T-helper 2 cell (primary cell): Measurements from ENCODE around the gene SLC25A34.

Source experiments
- DNase-seq, 5 experiments: peaks; one replicate each; pipeline versions ENCODE4 v3.0.0 to v3.0.0-alpha.2; 2012 to 2022

Gene SLC25A34

GRCh38 chr1:15733726-15734226 lies 2.3 kb upstream of the SLC25A34 start:
- no peak for DNase-seq

DNA sequence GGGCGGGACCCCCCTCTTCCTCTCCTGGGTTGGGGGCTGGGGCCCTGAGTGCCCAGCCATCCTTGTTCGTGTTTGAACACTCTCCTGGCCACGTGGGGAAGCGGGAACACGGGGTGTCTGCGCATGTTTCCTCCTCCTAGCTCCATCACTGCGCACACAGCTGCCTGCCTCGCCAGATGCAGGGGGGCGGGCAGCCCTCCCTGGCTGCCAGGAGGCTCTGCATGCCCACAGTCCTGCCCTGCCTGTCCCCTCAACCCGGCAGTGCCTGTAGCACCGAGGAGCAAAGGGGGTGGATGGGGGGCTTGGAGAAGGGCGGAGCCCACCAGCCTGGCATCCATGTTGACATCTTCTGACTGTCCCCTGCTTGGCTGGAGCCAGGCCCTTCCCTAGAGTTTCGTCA lies 1.8 kb upstream of the SLC25A34 start:
- DNase-seq, result no peak

DNA sequence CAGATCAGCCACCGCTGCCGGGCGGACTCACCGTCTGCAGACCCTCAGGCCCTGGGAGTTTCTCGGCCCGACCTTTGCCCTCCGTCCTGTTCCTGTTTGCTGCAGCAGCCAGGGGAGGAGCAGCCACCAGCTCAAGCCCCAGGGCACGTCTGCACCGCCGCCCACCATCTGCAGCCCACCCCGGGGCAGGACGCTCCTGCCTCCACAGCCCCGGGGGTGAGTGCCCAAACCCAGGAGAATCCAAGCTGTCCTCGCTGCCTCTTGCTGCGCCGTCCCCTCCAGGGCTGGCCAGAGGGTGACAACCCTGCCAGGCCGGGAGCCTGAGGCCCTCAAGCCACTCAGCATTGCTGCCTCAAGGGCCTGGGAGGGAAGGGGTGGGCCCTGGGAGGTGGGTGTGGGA lies 1.2 kb upstream of the SLC25A34 start:
- DNase-seq, result no peak

GRCh38 chr1:15735304-15736037 lies 587 bp upstream of the SLC25A34 start:
- DNase-seq, result no peak

DNA sequence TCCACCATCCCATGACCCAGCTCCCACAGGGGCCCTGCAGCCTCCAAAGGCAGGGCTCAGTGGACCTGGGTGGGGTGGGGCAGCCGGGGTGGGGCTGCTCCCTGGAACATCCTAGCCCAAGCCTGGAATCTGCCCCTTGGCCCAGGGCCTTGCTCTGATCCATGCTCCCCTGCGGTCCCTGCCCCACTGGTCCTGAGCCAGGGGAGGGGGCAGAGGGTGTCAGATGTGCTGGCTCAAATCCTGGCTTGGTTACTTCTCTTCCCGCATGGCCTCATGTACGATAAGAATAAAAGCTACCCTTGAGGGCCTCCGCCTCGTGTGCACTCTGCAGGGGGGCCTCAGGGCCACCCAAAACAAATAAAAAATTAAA lies 819 bp downstream of the SLC25A34 start:
- DNase-seq, result no peak

GRCh38 chr1:15737324-15738319 lies 1.6 kb downstream of the SLC25A34 start:
- no peak for DNase-seq

- DNase-seq, result no peak
Measured at GRCh38 chr1:15738416-15739113, 2.5 kb downstream of the SLC25A34 start.

DNA sequence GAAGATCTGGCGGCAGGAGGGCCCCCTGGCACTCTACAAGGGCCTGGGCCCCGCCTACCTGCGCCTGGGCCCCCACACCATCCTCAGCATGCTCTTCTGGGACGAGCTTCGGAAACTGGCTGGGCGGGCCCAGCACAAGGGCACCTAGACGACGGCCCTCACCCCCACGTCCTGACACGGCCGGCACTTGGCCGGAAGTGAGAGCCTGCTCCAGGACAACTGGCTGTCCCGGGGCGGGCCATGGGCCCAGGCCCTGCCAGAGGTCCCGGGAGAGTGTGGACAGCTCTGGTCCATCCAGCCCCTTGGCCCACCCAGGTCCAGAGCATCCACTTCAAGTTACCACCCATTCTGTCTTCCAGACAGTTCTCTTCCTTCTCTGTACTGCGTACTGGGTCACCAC lies 3.2 kb downstream of the SLC25A34 start:
- DNase-seq, result no peak

- no peak for DNase-seq
Measured at GRCh38 chr1:15739745-15740144, 3.7 kb downstream of the SLC25A34 start.

DNA sequence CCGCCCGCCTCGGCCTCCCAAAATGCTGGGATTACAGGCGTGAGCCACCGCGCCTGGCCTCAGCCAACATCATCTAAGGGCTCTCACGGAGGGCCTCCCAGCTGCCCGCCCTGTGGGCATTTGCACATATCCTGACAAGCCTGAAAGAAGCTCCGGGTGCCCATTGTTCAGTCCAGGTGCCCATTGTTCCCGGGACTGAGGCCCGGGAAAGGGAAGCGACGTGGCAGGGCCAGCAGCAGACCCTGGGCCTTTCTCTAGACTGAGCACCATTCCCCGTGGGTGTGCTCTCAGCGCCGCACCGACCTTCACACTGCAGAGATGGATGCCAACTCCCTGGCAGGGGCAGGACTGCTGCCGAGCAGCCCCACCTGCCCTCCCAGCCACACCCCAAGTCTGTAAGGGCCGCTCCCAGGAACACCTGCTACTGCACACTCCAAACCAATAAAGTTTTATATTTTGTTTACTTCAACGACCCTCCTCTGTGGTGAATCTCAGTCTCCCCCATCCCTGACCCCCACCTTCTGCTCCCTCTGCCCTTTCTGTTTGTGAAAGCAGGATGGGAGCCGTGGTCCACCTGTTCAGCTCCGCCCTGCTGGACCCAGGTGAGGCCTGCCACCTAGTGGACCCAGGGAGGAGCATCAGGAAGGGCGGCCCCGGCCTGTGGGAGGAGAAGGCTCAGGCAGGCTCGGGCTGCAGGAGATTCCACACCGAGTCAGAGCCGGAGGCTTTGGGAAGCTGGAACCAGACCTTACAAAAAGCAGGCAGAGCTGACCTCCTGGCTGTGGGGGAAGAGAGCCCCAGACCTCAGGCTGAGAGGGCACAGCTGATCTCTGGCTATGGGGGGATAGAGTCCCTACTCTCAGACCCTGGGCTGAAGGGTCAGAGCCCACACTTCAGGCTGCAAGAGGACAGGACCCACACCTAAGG lies 5.1 kb downstream of the SLC25A34 start:
- peak in 4 of 5 experiments; percentile 24 to 68 (median 44) for DNase-seq

GRCh38 chr1:15742339-15742801 lies 6.3 kb downstream of the SLC25A34 start, which contains the start of gene TMEM82:
Gene TMEM82, plus strand, starts transcription at chr1:15742499. Its CDS starts 61 bp downstream, at chr1:15742560.
- DNase-seq, result no peak

GRCh38 chr1:15744122-15744679 lies 8.1 kb downstream of the SLC25A34 start:
- DNase-seq, result no peak

DNA sequence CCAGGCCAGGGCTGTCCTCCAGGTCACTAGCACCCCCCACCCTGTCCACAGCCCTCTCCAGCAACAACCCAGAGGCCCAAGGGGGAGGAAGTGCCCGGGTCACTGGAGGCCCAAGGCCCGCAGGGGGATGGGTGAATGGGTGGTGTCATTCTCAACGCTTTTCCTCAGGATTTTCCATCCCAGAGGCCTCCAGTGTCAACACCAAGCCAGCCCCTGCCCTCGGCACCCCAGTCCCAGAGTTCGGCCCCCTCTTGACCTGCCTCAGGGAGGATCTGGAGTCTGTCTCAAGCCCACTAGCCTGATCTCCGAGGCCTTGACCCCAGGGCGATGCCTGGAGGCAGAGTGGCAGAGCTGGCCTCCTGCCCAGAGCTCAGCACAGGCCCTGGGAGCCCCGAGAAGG lies 11.3 kb downstream of the SLC25A34 start:
- DNase-seq, result no peak

DNA sequence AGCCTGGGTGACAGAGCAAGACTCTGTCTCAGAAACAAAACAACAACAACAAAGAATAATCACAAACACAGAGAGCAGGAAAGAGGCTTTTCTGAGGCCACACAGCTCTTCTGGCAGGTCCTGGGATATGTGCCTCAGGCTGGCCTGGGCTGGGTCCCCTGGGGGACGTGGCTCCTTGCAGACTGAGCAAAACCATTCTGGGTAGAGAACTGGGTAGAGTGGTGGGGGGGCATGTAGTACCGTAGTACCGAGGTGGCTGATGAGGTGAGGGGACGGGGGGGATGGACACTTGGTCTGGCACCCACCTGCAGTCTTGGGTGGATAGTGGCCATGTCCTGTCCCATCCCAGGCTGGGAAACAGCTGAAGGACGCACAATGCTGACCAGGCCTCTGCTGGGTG lies 12.2 kb downstream of the SLC25A34 start:
- DNase-seq, result no peak

DNA sequence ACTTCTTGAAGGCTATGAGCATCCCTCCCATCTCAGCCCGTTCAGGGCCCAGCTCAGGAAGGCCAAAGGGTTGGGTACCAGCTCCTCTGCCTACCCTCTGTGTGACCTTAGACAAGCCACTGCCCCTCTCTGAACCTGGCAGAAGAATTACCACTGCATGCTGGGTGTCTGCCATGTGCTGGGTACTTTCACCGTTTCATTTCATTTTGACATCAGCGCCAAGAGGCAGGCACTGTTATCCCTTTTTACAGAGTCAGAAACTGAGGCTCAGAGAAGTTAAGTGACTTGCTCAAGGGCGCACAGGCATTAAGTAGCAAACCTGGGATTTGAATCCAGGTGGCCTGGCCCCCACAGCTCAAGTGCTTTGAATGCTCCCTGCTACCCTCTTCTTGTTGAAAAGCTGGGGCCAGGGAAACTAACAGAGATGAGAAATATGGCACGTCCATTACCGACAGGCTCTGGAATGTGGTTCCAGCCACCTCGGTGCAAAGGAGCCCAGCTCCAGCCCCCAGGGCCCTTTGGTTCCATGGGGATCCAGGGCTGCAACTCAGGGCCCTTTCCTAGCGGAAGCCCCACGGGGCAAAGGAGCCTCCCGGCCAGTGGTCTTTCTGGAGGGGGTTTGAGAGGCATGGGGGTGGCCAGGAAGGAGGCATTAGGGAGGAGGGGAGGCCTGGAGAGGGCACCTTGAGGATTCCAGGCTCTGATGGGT lies 12.8 kb downstream of the SLC25A34 start:
- no peak for DNase-seq

DNA sequence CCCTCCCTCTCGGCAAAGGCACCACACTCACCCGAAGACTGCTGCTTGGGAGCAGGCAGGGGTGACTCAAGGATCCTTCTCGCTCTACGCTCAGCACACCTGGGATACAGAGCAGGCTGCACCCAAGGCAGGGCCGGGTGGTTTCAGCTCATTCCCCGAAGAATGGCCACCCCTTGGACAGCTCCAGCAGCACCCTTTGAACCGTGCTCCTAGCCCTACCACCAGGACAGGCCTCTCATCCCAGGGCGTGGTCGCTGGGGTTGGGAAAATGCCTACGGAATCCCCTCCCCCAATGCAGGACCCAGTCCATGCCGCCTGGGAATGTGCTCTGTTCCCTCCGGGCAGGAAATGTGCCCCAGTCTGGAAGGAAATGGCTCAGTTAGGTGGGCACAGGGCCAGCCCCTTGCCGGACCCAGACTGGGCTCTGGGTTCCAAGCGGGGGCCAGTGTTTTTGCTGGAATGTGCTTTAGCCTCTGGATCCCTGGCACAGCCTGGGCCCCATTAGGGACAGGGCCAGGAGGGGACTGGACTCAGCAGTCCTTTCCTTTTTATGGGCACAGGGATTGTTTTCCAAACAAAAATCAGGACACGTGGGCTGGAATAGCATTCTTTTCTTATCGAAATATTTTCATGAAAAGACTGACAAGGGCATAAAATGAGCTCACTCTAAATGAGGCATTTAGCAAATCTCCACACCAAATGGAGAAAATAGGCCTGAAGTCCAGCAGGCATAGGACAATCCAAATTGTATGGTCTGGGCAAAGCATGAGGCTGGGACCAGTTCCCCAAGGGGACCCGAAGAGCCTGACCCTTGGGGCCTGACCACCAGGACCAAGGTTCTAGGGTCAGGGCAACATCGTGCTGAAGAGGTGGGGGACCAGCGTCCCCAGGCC lies 13.6 kb downstream of the SLC25A34 start:
- DNase-seq, result no peak

GRCh38 chr1:15750924-15751323 lies 14.9 kb downstream of the SLC25A34 start:
- DNase-seq, result no peak

- no peak for DNase-seq
Measured at GRCh38 chr1:15751717-15752116, 15.7 kb downstream of the SLC25A34 start.

DNA sequence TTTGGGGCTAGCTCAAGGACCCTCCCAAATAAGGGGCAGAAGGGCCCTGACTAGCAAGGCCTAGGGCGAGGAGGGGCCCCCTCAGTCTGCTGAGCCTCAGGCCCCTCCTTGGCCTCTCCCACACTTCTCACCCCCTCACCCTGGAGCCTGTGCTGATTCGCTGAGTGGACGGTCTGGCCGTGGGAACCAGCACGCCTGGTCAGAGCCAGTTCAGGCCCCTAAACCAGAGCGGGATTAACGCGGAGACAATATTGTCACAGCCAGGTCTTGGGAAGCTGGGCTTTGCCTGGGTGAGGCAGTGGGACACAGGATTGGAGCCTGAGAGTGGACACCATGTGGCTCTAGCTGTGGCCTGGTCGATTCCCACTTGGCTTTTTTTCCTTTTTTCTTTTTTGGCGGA lies 17.7 kb downstream of the SLC25A34 start:
- DNase-seq, result no peak
